Fibroblast of the conjunctiva (primary cell): ENCODE results near the gene SEC14L2.
"Not testable (repeated sequence)": the region's sequence is repeated elsewhere in the genome, so short reads cannot be mapped to it uniquely, and the experiment has no call there.

ENCODE experiments used
- DNase-seq: peaks from one replicate; pipeline ENCODE4 v3.0.0-alpha.2; 2010; ENCODE audit warnings: low read depth

Gene SEC14L2

DNA sequence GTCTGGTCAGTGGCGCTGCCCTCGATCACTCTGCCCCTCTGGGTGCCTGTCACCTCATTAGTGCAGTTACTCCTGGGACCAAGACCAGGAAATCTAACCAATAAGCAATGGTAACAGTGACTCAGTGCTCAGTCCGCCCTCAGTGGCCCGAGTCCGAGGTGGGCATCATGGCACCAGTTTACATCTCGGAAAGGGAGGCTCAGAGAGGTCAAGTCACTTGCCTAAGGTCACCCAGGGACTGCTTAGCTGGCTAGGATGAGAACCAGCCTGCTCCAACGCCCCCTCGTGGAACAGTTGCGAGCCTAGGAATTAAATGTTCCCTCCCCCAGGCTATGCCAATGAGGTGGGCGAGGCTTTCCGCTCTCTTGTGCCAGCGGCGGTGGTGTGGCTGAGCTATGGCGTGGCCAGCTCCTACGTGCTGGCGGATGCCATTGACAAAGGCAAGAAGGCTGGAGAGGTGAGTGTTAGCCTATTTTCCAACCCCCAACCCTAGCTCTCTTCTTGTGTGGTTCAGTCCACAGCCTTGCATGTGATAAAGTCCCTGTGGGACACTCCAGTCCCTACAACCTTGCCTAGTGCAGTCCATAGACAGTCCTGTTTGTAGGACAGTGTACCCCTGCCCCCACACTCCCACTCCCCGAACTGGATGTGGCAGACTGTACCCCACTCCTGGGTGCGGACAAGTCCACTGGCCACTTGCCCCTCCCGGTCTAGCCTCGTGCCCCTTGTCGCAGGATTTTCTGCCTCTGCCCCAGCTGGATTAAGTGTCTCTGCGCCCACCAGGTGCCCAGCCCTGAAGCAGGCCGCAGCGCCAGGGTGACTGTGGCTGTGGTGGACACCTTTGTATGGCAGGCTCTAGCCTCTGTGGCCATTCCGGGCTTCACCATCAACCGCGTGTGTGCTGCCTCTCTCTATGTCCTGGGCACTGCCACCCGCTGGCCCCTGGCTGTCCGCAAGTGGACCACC, 29.9 kb downstream of the SEC14L2 start:
- DNase-seq: peak; percentile 64

- no peak for DNase-seq
These were observed 31.1 kb downstream of the SEC14L2 start for GRCh38 chr22:30427871-30428270.

DNA sequence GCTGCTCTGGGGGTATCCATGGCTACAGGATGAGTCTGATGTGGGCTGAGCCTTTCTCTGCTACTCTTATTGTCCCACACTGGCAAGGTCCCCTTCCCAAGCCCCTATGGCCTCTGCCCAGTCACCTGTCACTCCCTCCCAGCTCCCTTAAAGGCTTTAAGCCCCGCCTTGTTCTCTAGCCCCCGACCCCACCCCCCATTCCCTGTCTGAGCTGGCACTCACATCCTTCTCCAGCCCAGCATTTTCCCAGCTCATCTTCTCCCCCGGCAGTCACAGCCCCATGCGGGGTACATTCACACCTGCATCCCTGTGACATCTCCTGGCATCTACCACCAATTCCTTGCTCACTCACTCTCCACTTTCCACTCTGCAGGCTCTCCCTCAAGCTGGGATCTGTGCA, 33.1 kb downstream of the SEC14L2 start:
- DNase-seq: no peak

DNA sequence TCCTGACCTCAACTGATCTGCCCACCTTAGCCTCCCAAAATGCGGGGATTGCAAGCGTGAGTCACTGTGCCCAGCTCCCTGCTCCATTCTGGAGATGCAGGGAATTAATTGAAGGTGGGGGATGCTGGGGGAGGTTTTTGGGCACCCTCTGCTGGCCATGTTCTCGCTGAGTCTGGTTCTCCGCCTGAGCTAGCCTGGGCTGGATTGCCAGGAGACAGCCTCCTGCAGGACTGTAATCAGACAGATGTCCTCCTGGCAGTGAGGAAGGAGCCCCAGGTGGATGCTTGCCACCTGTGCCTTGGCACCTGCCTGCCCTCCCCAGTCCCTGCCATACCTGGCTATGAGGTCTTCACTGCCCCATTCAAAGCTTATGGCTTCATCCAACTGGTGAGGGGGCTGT, 34.1 kb downstream of the SEC14L2 start:
- DNase-seq: no peak

DNA sequence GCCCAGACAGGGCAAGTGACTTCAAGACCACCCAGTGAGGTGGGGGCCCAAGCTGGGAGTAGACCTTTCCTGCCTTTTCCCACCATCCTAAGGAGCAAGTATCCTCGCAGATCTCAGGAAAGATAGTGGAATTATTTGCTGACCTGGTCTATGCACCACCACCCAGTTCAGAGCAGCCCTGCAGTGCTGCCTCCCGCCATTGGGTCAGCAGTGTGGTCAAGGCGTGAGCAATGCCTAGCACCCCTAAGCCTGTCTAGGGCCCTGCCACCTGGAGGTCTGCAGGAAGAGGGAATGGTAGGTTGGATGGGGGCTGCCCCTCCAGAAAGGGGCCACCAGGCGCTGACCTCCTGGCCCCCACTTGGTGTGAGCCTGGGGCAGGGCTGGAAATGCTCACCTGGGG, 35.3 kb downstream of the SEC14L2 start:
- DNase-seq: no peak

DNA sequence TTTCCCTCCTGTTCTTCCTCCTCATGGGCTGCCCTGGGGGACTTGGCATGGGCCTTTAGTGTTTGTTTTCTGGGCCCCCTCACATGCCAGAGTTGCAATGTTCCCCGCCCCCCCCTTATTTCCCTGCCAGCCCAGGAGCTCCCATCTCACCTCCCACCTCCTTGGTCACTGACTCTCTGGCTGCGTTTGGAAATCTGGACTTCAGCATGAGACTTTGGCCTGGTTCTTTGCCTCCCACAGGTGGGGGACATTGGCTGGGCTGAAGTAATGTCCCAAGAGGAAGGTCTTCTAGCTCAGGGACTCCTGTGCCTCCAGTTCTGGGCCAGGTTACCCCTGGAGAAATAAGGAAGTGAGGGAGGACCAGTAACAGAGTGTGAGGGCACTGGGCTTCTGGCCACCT, 35.7 kb downstream of the SEC14L2 start:
- DNase-seq: no peak

- DNase-seq: no peak
These were observed 36.4 kb downstream of the SEC14L2 start for GRCh38 chr22:30433227-30433626.

DNA sequence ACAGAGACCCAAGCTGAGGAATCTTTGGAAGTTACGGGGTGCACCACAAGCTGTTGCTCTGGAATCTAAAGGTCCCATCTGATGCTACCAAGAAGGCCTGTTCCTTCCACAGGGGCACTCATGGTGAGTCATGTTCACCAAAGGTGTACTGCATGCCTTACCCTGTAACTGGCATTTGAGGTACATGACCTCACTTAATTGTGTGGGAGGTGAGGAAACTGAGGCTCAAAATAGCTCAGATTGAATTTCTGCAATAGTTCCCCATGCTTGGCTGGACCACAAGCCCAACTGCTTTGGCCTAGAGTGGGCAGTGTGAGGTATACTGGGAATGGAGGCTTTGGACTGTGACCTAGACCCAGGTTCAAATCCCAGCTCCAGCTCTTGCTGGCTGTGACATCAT, 37.0 kb downstream of the SEC14L2 start:
- no peak for DNase-seq

DNA sequence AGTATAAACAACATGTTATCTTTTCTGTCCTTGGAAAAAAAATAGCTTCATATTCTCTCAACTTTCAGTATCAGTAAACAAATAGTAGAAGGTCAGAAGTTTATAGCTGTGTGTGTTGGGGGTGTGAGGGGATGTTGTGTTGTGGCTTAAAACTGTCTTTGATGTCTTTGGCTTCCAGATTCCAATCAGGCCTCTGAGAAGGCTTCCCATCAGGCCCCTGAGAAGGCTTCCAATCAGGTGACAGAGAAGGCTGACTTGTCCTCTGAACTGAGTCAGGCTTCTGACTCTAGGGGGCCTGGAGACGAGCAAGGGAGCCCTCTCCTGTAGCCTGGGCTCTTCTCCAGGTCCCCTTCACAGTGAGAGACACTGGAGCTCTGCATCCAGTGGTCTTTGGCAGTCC, 38.0 kb downstream of the SEC14L2 start:
- no peak for DNase-seq

- no peak for DNase-seq
These were observed 38.9 kb downstream of the SEC14L2 start for GRCh38 chr22:30435674-30436126.

GRCh38 chr22:30436196-30436595, 39.4 kb downstream of the SEC14L2 start:
- no peak for DNase-seq

DNA sequence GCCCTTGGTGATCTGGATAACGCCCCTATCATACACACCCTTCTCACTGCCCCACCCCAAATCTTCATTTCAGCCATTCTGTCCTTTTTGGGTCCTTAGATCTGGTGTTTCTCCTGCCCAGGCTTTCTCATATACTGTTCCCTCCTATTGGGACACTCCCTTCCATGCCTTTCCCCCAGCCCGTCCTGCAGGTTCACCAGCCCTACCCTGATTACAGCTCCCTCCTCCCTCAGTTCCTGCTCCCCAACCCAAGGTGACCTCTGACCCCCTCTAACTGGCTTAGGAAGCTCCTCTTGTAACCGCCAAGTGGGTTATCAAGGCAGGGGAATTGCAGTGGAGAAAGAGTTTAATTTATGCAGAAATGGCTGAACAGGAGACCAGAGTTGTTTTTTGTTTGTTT, 41.7 kb downstream of the SEC14L2 start:
- no peak for DNase-seq

DNA sequence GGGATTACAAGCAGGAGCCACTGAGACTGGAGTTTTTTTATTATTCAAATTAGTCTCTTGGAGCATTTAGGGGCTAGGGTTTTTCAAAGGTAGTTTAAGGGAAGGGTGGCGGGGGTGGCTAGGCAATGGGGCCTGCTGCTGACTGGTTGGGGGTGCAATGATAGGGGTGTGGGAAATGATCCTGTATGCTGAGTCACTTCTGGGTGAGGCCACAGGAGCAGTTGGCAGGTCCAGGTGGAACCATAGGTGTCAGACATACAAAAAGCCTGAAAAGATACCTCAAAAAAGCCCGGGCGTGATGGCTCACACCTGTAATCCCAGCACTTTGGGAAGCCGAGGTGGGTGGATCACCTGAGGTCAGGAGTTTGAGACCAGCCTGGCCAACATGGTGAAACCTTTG, 42.4 kb downstream of the SEC14L2 start:
- no peak for DNase-seq

DNA sequence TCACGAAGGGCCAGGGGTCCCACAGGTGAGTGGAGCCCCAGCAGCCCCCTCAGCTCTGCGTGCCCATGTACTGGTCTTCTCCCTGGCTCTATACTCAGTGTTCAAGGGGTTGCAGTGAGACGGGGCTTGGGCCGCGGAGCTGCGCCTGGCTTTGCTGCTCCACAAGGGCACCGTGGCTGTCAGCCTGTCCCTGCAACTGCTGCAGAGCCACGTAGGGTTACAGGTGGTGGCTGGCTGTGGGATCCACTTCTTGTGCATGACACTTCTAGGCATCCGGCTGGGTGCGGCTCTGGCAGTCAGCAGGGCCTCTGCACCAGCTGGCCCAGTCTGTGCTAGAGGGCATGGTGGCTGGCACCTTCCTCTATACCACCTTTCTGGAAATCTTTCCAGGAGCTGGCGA, 43.0 kb downstream of the SEC14L2 start:
- no peak for DNase-seq

GRCh38 chr22:30441088-30441487, 44.3 kb downstream of the SEC14L2 start:
- DNase-seq: no peak

DNA sequence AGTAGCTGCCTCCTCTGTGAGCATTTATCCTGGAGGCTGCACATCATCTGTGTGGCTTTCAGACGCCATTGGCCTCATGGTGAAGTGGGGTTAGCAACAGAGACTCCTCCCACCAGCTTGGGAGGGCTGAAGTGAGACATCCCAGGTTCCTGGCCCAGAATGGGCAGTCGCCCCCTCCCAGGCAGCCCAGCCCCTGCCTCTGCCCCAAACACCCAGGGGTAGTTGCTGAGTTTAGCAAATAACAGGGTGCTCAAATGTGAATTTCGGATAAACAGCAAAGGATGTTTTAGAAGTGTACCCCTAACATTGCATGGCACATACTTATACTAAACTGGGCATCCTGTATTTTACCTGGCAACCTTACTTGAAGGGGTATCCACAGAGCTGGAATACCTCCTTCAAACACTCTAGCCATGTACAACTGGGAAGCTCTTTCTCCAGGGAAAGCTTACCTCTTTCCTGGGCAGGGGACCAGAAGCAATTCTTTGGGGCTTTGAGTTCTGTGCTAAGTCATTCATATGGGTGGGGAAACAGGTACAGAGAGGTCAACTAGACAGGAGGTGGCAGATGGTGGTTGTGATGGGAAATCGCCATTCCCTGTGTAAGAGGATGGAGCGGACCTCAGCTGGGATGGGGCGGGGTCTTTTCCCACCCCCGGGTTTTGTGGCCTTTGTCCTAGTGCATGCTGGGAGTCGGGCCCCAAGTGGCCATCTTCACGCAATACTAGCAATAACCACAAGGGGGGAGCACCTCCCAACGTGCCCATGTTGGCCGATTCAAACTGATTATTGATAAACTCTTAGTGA, 48.0 kb downstream of the SEC14L2 start:
- DNase-seq: no peak

- DNase-seq: no peak
These were observed 48.8 kb downstream of the SEC14L2 start for GRCh38 chr22:30445438-30446145.

DNA sequence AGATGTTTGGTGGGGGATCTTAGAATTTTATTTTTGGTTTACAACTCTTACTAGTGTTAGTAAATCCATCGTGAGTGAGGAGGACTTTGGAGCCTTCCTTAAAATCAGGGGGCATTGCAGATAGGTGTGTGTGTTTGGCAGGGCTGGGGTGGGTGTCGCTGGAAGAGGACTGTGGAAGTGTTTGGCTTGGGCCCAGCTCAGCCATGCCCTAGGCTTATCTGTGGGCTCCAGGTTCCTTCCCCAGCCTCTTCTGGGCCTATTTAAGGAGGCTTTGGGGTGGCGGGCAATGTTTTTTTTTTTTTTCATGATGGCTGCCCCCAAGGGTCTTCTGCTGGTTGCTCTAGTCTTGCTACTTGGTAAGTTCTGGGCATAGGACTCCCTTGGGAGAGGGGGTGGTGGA, 50.8 kb downstream of the SEC14L2 start:
- DNase-seq: no peak

GRCh38 chr22:30451488-30451887, 54.7 kb downstream of the SEC14L2 start:
- DNase-seq: not testable (repeated sequence)

DNA sequence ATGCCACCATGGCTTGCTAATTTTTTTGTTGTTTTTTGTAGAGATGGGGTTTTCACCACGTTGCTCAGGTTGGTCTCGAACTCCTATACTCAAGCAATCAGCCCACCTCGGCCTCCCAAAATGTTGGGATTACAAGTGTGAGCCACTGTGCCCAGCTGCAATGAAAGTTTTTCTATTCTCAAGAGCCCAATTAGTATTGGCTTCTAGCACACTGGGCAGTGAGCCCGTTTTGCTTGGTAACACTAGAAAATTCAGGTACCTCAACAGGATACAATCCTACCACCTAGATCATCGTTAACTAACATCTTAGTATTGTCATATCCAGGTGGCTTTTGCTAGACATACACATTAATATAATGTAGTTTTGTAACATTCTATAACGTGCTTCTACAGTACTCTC, 56.0 kb downstream of the SEC14L2 start:
- DNase-seq: no peak

GRCh38 chr22:30453731-30454510, 57.1 kb downstream of the SEC14L2 start:
- DNase-seq: no peak
